Measurements from ENCODE around the gene FOXN3.
"Not testable (repeated sequence)": the region's sequence is repeated elsewhere in the genome, so short reads cannot be mapped to it uniquely, and the experiment has no call there.

FOXN3 gene

GRCh38 chr14:89117012-89117411 lies 300.0 kb downstream of the FOXN3 start:
- no peak for DNase-seq

- DNase-seq = no peak
Measured at GRCh38 chr14:89114109-89114508, 302.9 kb downstream of the FOXN3 start.

- no peak for DNase-seq
Measured at GRCh38 chr14:89112720-89113119, 304.3 kb downstream of the FOXN3 start.

- DNase-seq = not testable (repeated sequence)
Measured at GRCh38 chr14:89111766-89112543, 305.1 kb downstream of the FOXN3 start.

- DNase-seq = not testable (repeated sequence)
Measured at GRCh38 chr14:89111232-89111631, 305.8 kb downstream of the FOXN3 start.

- no peak for DNase-seq
Measured at GRCh38 chr14:89110110-89110509, 306.9 kb downstream of the FOXN3 start.

- no peak for DNase-seq
Measured at GRCh38 chr14:89108608-89109007, 308.4 kb downstream of the FOXN3 start.

- DNase-seq = no peak
Measured at GRCh38 chr14:89107626-89108025, 309.4 kb downstream of the FOXN3 start.
